Spleen (tissue), 11 donors: ENCODE results near the gene ZDHHC11. TPM values are rescaled to one million over a fixed set of nuclear protein-coding genes. Genes with fewer than 3 reads are reported as not detected.
A peak's percentile ranks its signal among the peaks of the same experiment; 100 is the strongest.
"Not testable (repeated sequence)": the region's sequence is repeated elsewhere in the genome, so short reads cannot be mapped to it uniquely, and the experiment has no call there.

Experiments used
- DNase-seq: peaks from one replicate; pipeline ENCODE4 v3.0.0-alpha.2; 2020
- H3K27ac ChIP-seq, 8 donors: fragments of 200-600 bp; sonication (generic) in 7 of 8; 1 replicate in 4 of 8; 2 replicates in 4 of 8; pipeline versions ENCODE4 v1.5.0 to v1.8.0; 2016 to 2021; ENCODE audit warnings: inconsistent platforms in 4 of 8, mild to moderate bottlenecking in 4 of 8, moderate library complexity in 1 of 8
- H3K27me3 ChIP-seq, 7 donors: fragments of 200-600 bp; sonication (generic) in 6 of 7; replicated peaks in 1 of 7; 1 replicate in 4 of 7; 2 replicates in 3 of 7; pipeline versions ENCODE4 v1.5.0 to v1.8.0; 2016 to 2021; ENCODE audit warnings: inconsistent platforms in 3 of 7, mild to moderate bottlenecking in 1 of 7
- H3K36me3 ChIP-seq, 6 donors: fragments of 200-600 bp; sonication (generic) in 5 of 6; 1 replicate in 4 of 6; 2 replicates in 2 of 6; pipeline versions ENCODE4 v1.5.0 to v1.8.0; 2016 to 2021; ENCODE audit warnings: inconsistent platforms in 2 of 6
- H3K4me1 ChIP-seq, 6 donors: fragments of 200-600 bp; sonication (generic) in 5 of 6; 1 replicate in 3 of 6; 2 replicates in 3 of 6; pipeline versions ENCODE4 v1.5.0 to v1.8.0; 2016 to 2021; ENCODE audit warnings: inconsistent platforms in 3 of 6
- H3K4me3 ChIP-seq, 8 donors: fragments of 200-600 bp; sonication (generic) in 7 of 8; 1 replicate in 4 of 8; 2 replicates in 4 of 8; pipeline versions ENCODE4 v1.5.0 to v1.8.0; 2016 to 2021; ENCODE audit warnings: inconsistent platforms in 4 of 8, mild to moderate bottlenecking in 4 of 8, moderate library complexity in 2 of 8
- H3K9me3 ChIP-seq, 8 donors: fragments of 200-600 bp; sonication (generic) in 7 of 8; 1 replicate in 4 of 8; 2 replicates in 4 of 8; pipeline versions ENCODE4 v1.5.0 to v1.8.0; 2016 to 2021; ENCODE audit warnings: inconsistent platforms in 4 of 8
- POLR2A ChIP-seq, 3 donors: fragments of 450-650 bp; IDR thresholded peaks; one replicate each; pipeline ENCODE4 v1.5.1; 2017; ENCODE audit warnings: antibody characterized with exemption in 3 of 3, mild to moderate bottlenecking in 1 of 3
- POLR2AphosphoS5 ChIP-seq, 3 donors: sonication (generic); formaldehyde crosslinking; IDR thresholded peaks; one replicate each; pipeline ENCODE4 v1.5.1; 2017; ENCODE audit warnings: antibody characterized with exemption in 3 of 3
- WGBS, 5 donors: extraction: QIAGEN DNeasy Blood & Tissue Kit in 3 of 5; methylation state at CpG; one replicate each; pipeline versions ENCODE4 v1.1.5 to v1.1.7; 2013 to 2018; 5-methylcytosine and 5-hydroxymethylcytosine counted together
- intact Hi-C: fragments of 100-400 bp; cut with DNase I; formaldehyde crosslinking; loops from one replicate; pipeline ENCODE4 v1.15.0; 2023; ENCODE audit warnings: low total_unique reads
- polyA plus RNA-seq, 3 donors: library from polyadenylated mRNA; stranded (reverse); fragments of 200-250 nt; gene quantifications; one replicate each; pipeline ENCODE4 v1.2.1, GENCODE V29; 2013
- total RNA-seq, 7 donors: library from RNA; depleted of rRNA in 3 of 7; stranded (reverse); fragments of >200 nt in 3 of 7; fragmentation: NEBNext Ultra II Directional in 4 of 7; extraction: Animal tissue kit (Norgen Biotek cat#: 25700) in 4 of 7; gene quantifications; one replicate each; pipeline versions ENCODE4 v1.1.0 to v1.2.1, GENCODE V29; 2016 to 2021
- TF ChIP-seq, protein P1 (sequence below), 11 experiments: fragments of 200-600 bp in 7 of 11; fragments of 450-650 bp in 4 of 11; sonication (generic) in 4 of 11; IDR thresholded peaks in 8 of 11; conservative IDR thresholded peaks in 3 of 11; 1 replicate in 7 of 11; 2 replicates in 4 of 11; pipeline versions ENCODE4 v1.4.0 to v1.8.0; 2016 to 2021; ENCODE audit warnings: antibody characterized with exemption in 11 of 11, inconsistent platforms in 4 of 11, mild to moderate bottlenecking in 1 of 11
- donor health status: healthy with polysubstance abuse.
- donor health status: DM: no; HTN: no; CAD: no; lungs with moderate emphysema.
- donor health status: DM: no; HTN: no; CAD: no.
- donor health status: Bipolar disorder and iron deficiency.
- donor health status: healthy.
- donor health status: DM: no; HTN: no; CAD: no.
- donor health status: DM: yes; HTN: yes; CAD: no.

The ZDHHC11 gene
- total and polyA plus RNA-seq, 10 donors = 1.3 to 75.0 (median 6.4) TPM

DNA sequence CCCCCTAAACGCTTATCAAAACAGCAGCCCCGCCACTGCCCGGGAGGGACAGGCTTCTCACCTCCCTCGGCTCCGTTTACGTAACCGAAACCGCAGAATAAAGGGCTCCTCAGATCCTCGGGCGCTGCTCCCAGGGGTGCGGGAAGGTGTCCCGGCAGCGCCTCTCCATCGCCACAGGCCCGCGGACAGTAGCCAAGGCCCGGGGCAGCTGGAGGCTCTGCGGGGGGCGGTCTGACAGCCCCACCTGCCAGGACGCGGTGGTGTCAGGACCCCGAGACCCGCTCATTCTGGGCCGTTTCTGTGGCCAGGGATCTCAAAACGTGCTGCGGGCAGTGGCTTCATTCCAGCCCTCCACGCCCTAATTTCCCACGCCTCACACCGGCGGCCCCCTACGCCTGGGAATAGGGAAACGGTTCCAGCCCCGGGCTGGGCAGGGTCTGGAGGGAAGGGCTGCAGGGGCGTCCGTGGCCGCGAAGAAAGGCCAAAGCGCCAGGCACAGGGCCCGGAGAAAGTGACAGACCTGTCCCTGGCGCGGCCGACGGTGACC, 66.8 kb downstream of the ZDHHC11 start:
- H3K36me3 ChIP-seq, H3K9me3 ChIP-seq, DNase-seq, intact Hi-C loops: not testable (repeated sequence)
- H3K4me1 ChIP-seq = peaks cover 0 to 27% (median 18%) of the 10 kb centered on the region in 6 donors
- TF ChIP-seq POLR2AphosphoS5 (IDR thresholded peaks at IDR 0.05) = peak in 1 of 3 donors; percentile 10
- H3K27ac ChIP-seq = peak overlapping the region in 5 of 8 donors; percentile 29 to 73 (median 56)
- peaks cover 0 to 30% (median 14%) of the 10 kb centered on the region in 7 donors for H3K27me3 ChIP-seq
- WGBS, 5 donors = 0 to 2% (median 1%) methylated on average over 13 to 43 of the region's 43 CpGs
- H3K4me3 ChIP-seq = peak overlapping the region; percentile 59 to 84 (median 68)

DNA sequence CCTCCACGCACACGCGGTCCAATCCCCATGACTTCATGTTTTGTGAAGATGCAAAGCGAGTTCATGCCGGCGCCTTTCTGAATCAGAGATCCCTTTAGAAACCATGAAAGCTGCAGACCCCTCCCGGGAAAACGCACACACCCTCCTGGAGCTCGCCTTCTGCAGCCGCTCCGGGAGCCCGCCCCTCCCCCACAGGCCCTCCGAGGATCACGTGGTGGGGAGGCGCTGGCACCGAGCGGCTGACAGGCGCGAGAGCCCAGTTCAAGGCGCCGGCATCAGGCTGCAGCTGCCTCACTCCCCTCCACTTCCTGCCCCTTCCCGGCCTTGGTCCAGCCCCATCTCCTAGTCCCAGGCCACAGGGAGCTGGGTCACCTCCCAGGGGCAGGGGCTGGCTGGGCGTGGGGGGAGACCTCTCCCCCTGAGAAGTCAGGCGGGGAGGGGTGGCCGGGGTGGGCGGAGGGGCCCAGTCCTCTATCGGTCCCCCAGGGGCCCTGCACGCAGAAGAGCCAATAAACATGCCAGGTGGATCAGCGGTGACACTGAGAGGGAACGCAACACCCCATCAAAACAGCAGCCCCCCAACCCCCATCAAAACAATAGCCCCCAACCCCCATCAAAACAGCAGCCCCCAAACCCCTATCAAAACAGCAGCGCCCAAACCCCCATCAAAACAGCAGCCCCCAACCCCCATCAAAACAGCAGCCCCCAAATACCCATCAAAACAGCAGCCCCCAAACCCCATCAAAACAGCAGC, 67.6 kb downstream of the ZDHHC11 start:
- H3K9me3 ChIP-seq, DNase-seq, intact Hi-C loops, H3K36me3 ChIP-seq: not testable (repeated sequence)
- peak in 1 of 3 donors; percentile 46 for TF ChIP-seq POLR2AphosphoS5 (IDR thresholded peaks at IDR 0.05)
- Histone ChIP-seq H3K4me1 (peaks cover 0 to 27% (median 18%) of the 10 kb centered on the region in 6 donors), H3K27me3 (peaks cover 0 to 26% (median 14%) of the 10 kb centered on the region in 7 donors), H3K27ac (peak overlapping the region in 2 of 8 donors; percentile 43 to 51), H3K4me3 (peak overlapping the region in 7 of 8 donors; percentile 4 to 84 (median 23))
- WGBS, 5 donors = 2 to 5% (median 4%) methylated on average over 16 to 30 of the region's 31 CpGs

DNA sequence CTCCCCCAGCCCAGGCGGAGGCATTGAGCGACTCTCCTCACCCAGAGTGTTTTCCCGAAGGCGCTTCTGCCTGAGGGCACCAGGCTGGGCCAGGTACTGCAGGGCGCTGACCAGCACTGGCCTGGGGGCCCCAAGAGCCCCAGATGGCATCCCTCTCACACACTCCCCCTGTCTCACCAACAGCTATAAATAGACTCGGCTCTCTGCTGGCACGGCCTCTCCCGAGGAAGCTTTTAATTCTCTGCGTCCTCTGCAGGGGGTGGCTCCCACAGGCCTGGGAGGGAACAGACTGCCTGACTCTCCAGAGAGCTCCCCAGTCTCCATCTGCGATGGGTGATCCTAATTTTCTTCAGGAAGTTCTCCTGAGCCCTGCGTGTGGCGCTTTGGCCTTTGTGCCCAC, 68.4 kb downstream of the ZDHHC11 start:
- H3K36me3 ChIP-seq, H3K27ac ChIP-seq, H3K9me3 ChIP-seq, DNase-seq, H3K4me3 ChIP-seq, intact Hi-C loops: not testable (repeated sequence)
- peaks cover 0 to 26% (median 14%) of the 10 kb centered on the region in 7 donors for H3K27me3 ChIP-seq
- H3K4me1 ChIP-seq = peaks cover 0 to 27% (median 18%) of the 10 kb centered on the region in 6 donors
- no CpG with 5 or more reads among the region's 12 CpGs for WGBS, 5 donors

DNA sequence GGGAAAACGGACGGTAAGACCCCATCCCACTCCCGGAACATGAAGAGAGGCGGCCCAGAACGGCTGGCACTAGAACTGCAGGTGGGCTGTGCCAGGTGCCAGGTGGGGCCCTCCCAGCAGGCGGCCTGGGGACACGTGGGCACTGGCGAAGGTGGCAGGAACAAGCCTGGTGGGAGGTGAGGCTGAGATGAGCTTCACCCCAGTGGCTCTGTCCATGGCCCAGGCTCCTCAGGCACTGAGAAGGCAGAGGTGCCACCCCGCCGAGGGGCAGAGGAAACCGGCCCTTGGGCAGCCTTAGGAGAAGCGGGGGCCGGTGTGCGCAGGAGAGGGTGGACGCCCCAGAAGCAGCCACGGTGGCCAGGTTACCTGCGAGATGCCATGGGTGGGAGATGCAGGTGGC, 70.2 kb downstream of the ZDHHC11 start:
- Histone ChIP-seq H3K4me1 (peaks cover 0 to 27% (median 17%) of the 10 kb centered on the region in 6 donors), H3K27me3 (peaks cover 0 to 25% (median 14%) of the 10 kb centered on the region in 7 donors)
- H3K27ac ChIP-seq, intact Hi-C loops, H3K4me3 ChIP-seq, H3K9me3 ChIP-seq, H3K36me3 ChIP-seq: not testable (repeated sequence)
- DNase-seq = peak; percentile 70
- 85 to 94% (median 92%) methylated on average over 12 to 17 of the region's 17 CpGs for WGBS, 5 donors

DNA sequence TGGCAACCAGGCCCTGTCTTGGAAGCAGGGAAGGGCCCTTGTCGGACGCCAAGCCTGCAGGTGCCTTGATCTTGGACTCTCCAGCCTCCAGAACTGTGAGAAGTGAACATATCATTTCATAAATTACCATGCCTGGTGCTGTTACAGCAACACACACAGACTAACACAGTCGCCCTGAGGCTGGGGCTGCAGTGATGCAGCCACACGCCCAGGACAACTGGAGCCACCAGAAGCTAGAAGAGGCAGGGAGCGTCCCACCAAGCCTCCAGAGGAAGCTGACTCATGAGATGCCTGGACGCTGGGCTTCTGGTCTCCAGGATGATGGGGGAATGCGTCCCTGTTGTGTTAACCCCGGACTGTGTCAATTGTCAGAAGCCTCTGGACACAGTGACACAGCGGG, 71.8 kb downstream of the ZDHHC11 start:
- H3K9me3 ChIP-seq, H3K4me3 ChIP-seq, H3K36me3 ChIP-seq, H3K27me3 ChIP-seq, intact Hi-C loops, H3K27ac ChIP-seq: not testable (repeated sequence)
- H3K4me1 ChIP-seq = peaks cover 0 to 11% (median 7%) of the 10 kb centered on the region in 6 donors
- WGBS, 5 donors = 72 to 82% (median 82%) methylated on average over 7 to 9 of the region's 9 CpGs; no CpG with 5 or more reads in 2 of the 5 donors
- DNase-seq = peak; percentile 22

DNA sequence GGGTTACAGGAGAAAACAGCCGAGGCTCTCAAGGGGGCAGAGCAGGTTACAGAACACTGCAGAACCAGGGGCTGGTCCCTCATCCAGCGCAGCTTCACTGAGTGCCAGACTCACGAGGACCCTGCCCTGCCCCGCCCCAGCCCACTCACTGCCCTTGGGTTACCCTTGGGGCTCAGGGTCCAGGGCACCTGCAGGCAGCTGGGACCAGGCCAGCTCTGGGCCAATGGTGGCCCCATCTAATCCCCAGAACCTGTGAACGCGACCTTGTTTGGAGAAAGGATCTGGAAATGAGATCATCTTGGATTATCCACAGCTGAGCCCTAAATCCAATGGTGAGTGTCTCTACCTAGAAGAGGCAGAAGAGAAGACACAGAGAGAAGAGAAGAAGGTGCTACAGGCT, 72.4 kb downstream of the ZDHHC11 start:
- H3K27me3 ChIP-seq, intact Hi-C loops, H3K4me3 ChIP-seq, H3K36me3 ChIP-seq, H3K9me3 ChIP-seq, H3K27ac ChIP-seq, H3K4me1 ChIP-seq: not testable (repeated sequence)
- peak; percentile 51 for DNase-seq
- 85 to 100% (median 96%) methylated on average over 2 to 4 of the region's 6 CpGs; no CpG with 5 or more reads in 1 of the 5 donors for WGBS, 5 donors

DNA sequence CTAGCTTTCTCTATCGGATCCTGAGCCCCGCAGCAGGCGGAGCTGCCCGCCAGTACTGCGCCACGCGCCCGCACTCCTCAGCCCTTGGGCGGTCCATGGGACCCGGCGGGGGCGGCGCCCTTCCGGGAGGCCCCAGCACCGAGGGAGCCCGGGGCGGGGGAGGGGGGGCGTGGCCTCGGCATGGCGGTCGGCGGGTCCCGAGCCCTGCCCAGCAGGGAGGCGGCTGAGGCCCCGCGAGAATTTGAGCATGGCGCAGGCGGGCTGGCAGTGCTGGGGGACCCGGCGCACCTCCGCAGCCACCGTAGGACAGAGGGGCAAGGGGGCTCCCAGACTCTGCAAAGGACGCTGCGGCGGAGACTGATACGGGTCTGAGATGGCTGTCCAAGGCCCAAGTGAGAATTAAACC, 73.0 kb downstream of the ZDHHC11 start:
- Histone ChIP-seq H3K27ac (no peak overlapping the region), H3K4me3 (no peak overlapping the region), H3K9me3 (no peaks in the 10 kb centered on the region), H3K27me3 (peaks cover 0 to 3% (median 0%) of the 10 kb centered on the region in 7 donors), H3K36me3 (no peaks in the 10 kb centered on the region), H3K4me1 (no peaks in the 10 kb centered on the region)
- intact Hi-C loops = no loop called here
- peak; percentile 66 for DNase-seq
- WGBS, 5 donors = 85 to 97% (median 90%) methylated on average over 14 to 36 of the region's 36 CpGs
- TF ChIP-seq, protein P1, sequence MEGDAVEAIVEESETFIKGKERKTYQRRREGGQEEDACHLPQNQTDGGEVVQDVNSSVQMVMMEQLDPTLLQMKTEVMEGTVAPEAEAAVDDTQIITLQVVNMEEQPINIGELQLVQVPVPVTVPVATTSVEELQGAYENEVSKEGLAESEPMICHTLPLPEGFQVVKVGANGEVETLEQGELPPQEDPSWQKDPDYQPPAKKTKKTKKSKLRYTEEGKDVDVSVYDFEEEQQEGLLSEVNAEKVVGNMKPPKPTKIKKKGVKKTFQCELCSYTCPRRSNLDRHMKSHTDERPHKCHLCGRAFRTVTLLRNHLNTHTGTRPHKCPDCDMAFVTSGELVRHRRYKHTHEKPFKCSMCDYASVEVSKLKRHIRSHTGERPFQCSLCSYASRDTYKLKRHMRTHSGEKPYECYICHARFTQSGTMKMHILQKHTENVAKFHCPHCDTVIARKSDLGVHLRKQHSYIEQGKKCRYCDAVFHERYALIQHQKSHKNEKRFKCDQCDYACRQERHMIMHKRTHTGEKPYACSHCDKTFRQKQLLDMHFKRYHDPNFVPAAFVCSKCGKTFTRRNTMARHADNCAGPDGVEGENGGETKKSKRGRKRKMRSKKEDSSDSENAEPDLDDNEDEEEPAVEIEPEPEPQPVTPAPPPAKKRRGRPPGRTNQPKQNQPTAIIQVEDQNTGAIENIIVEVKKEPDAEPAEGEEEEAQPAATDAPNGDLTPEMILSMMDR (IDR thresholded peaks at IDR 0.05 in 8 of 11, conservative IDR thresholded peaks at IDR 0.05 in 3 of 11) = no peak
- TF ChIP-seq POLR2A (IDR thresholded peaks at IDR 0.05) (no peak), POLR2AphosphoS5 (IDR thresholded peaks at IDR 0.05) (no peak)
